Measurements from ENCODE around the gene PHACTR1.

DNA sequence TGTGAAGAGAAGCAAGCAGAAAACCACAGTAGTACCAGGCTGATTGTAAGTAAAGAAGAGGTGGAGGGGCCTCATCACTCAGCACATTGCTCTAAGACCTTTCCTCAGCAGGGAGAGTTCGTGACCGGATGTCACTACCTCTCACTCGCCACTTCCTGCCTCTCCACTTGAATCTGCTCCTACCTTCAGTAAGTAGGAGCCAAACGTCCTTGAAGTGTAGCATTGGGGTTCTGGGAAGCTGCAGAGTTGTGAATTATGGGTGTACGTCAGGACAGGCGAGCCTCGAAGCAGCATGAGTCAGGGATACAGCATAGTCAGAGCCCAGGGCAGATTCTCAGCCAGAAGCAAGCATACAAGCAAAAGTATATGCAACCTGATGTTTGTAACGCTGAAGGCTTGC lies 224.9 kb downstream of the PHACTR1 start:
- TF ChIP-seq POLR2A (IDR thresholded peaks at IDR 0.05), result no peak
- TF ChIP-seq, protein P1, sequence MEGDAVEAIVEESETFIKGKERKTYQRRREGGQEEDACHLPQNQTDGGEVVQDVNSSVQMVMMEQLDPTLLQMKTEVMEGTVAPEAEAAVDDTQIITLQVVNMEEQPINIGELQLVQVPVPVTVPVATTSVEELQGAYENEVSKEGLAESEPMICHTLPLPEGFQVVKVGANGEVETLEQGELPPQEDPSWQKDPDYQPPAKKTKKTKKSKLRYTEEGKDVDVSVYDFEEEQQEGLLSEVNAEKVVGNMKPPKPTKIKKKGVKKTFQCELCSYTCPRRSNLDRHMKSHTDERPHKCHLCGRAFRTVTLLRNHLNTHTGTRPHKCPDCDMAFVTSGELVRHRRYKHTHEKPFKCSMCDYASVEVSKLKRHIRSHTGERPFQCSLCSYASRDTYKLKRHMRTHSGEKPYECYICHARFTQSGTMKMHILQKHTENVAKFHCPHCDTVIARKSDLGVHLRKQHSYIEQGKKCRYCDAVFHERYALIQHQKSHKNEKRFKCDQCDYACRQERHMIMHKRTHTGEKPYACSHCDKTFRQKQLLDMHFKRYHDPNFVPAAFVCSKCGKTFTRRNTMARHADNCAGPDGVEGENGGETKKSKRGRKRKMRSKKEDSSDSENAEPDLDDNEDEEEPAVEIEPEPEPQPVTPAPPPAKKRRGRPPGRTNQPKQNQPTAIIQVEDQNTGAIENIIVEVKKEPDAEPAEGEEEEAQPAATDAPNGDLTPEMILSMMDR (IDR thresholded peaks at IDR 0.05), result no peak
- no peak for TF ChIP-seq POLR2AphosphoS5 (IDR thresholded peaks at IDR 0.05)
- TF ChIP-seq EP300 (IDR thresholded peaks at IDR 0.05), result no peak

Measured in stomach (tissue), 4 donors.